HS-27A (cell line): ENCODE measurements around the gene NFIC.
"Not testable (repeated sequence)": the region's sequence is repeated elsewhere in the genome, so short reads cannot be mapped to it uniquely, and the experiment has no call there.

Experiments used
- DNase-seq: peaks from one replicate; pipeline ENCODE4 v3.0.0-alpha.2; 2012; ENCODE audit warnings: low read depth, missing footprints

The NFIC gene

GRCh38 chr19:3336680-3337523 lies 29.5 kb upstream of the NFIC start:
- DNase-seq = no peak

- no peak for DNase-seq
These were observed 27.7 kb upstream of the NFIC start for GRCh38 chr19:3338541-3339181.

- DNase-seq = no peak
These were observed 26.0 kb upstream of the NFIC start for GRCh38 chr19:3340340-3340739.

GRCh38 chr19:3342246-3342645 lies 24.1 kb upstream of the NFIC start:
- DNase-seq = no peak

GRCh38 chr19:3342962-3343361 lies 23.4 kb upstream of the NFIC start:
- not testable (repeated sequence) for DNase-seq

- no peak for DNase-seq
These were observed 22.5 kb upstream of the NFIC start for GRCh38 chr19:3343619-3344502.

GRCh38 chr19:3344608-3345598 lies 21.5 kb upstream of the NFIC start:
- DNase-seq = no peak

GRCh38 chr19:3345850-3346460 lies 20.4 kb upstream of the NFIC start:
- no peak for DNase-seq

- DNase-seq = no peak
These were observed 19.6 kb upstream of the NFIC start for GRCh38 chr19:3346677-3347353.

GRCh38 chr19:3348042-3348441 lies 18.3 kb upstream of the NFIC start:
- no peak for DNase-seq

GRCh38 chr19:3348469-3348868 lies 17.9 kb upstream of the NFIC start:
- DNase-seq = not testable (repeated sequence)

- DNase-seq = no peak
These were observed 16.2 kb upstream of the NFIC start for GRCh38 chr19:3350014-3350663.

GRCh38 chr19:3351702-3352447 lies 14.5 kb upstream of the NFIC start:
- DNase-seq = no peak

- DNase-seq = no peak
These were observed 12.9 kb upstream of the NFIC start for GRCh38 chr19:3353493-3353892.

GRCh38 chr19:3356805-3357204 lies 9.6 kb upstream of the NFIC start:
- DNase-seq = no peak

- no peak for DNase-seq
These were observed 9.0 kb upstream of the NFIC start for GRCh38 chr19:3357271-3357991.

GRCh38 chr19:3357992-3358688 lies 8.2 kb upstream of the NFIC start:
- no peak for DNase-seq

- no peak for DNase-seq
These were observed 7.7 kb upstream of the NFIC start for GRCh38 chr19:3358689-3359014.
